Liver (tissue), 9 donors: ENCODE measurements around the gene CD8B. TPM values are rescaled to one million over a fixed set of nuclear protein-coding genes. Genes with fewer than 3 reads are reported as not detected.

Experiments
- DNase-seq: peaks from one replicate; pipeline ENCODE4 v3.0.0-alpha.2; 2017; ENCODE audit warnings: low spot score
- H3K27ac ChIP-seq, 2 donors: one replicate each; pipeline ENCODE4 v1.7.0; 2013; ENCODE audit warnings: inconsistent platforms in 2 of 2, low read length in 2 of 2, control low read depth in 1 of 2, low read depth in 1 of 2, mild to moderate bottlenecking in 1 of 2
- H3K27me3 ChIP-seq, 4 donors: one replicate each; pipeline versions ENCODE4 v1.6.1 to v1.7.0; 2013; ENCODE audit warnings: low read length in 3 of 4, inconsistent platforms in 1 of 4, mild to moderate bottlenecking in 1 of 4, moderate library complexity in 1 of 4; ENCODE audit not compliant: control insufficient read depth in 4 of 4, insufficient read depth in 4 of 4
- H3K36me3 ChIP-seq, 4 donors: one replicate each; pipeline versions ENCODE4 v1.6.1 to v1.7.0; 2013; ENCODE audit warnings: low read length in 3 of 4, mild to moderate bottlenecking in 3 of 4, low read depth in 1 of 4, moderate library complexity in 1 of 4; ENCODE audit not compliant: control insufficient read depth in 4 of 4, insufficient read depth in 3 of 4
- H3K4me1 ChIP-seq, 4 donors: one replicate each; pipeline versions ENCODE4 v1.6.1 to v1.7.0; 2013; ENCODE audit warnings: low read length in 3 of 4, mild to moderate bottlenecking in 3 of 4, moderate library complexity in 1 of 4; ENCODE audit not compliant: control insufficient read depth in 4 of 4, insufficient read depth in 4 of 4
- H3K4me3 ChIP-seq, 3 donors: one replicate each; pipeline versions ENCODE4 v1.6.1 to v1.7.0; 2013; ENCODE audit warnings: low read length in 3 of 3, control low read depth in 1 of 3, low read depth in 1 of 3, mild to moderate bottlenecking in 1 of 3
- H3K9ac ChIP-seq, 2 donors: one replicate each; pipeline ENCODE4 v1.7.0; 2013; ENCODE audit warnings: low read length in 2 of 2, mild to moderate bottlenecking in 2 of 2, moderate library complexity in 2 of 2, control low read depth in 1 of 2, low read depth in 1 of 2
- H3K9me3 ChIP-seq, 4 donors: one replicate each; pipeline versions ENCODE4 v1.6.1 to v1.7.0; 2013; ENCODE audit warnings: low read length in 3 of 4; ENCODE audit not compliant: control insufficient read depth in 4 of 4
- EGR1 ChIP-seq, 2 donors: IDR thresholded peaks; 2 replicates each; pipeline ENCODE4 v1.6.1; 2016 to 2018; ENCODE audit warnings: antibody characterized with exemption in 2 of 2, low read depth in 2 of 2
- FOXA1 ChIP-seq: IDR thresholded peaks from 2 replicates; pipeline ENCODE4 v1.6.1; 2016; ENCODE audit warnings: antibody characterized with exemption
- FOXA2 ChIP-seq: IDR thresholded peaks from 2 replicates; pipeline ENCODE4 v1.6.1; 2016; ENCODE audit warnings: antibody characterized with exemption
- GABPA ChIP-seq, 2 donors: IDR thresholded peaks in 1 of 2; conservative IDR thresholded peaks in 1 of 2; 2 replicates each; pipeline ENCODE4 v1.6.1; 2016; ENCODE audit warnings: antibody characterized with exemption in 2 of 2, mild to moderate bottlenecking in 1 of 2, moderate library complexity in 1 of 2
- HNF4A ChIP-seq, 2 donors: conservative IDR thresholded peaks; 2 replicates each; pipeline ENCODE4 v1.6.1; 2016; ENCODE audit warnings: antibody characterized with exemption in 2 of 2, mild to moderate bottlenecking in 2 of 2
- HNF4G ChIP-seq: IDR thresholded peaks from 2 replicates; pipeline ENCODE4 v1.6.1; 2016; ENCODE audit warnings: antibody characterized with exemption
- NR2F2 ChIP-seq: IDR thresholded peaks from 2 replicates; pipeline ENCODE4 v1.6.1; 2016; ENCODE audit warnings: antibody characterized with exemption
- RAD21 ChIP-seq, 2 donors: IDR thresholded peaks; 2 replicates each; pipeline ENCODE4 v1.6.1; 2016; ENCODE audit warnings: antibody characterized with exemption in 2 of 2, mild to moderate bottlenecking in 2 of 2
- RXRA ChIP-seq, 2 donors: IDR thresholded peaks; 2 replicates each; pipeline ENCODE4 v1.6.1; 2017 to 2018; ENCODE audit warnings: antibody characterized with exemption in 2 of 2, mild to moderate bottlenecking in 1 of 2
- SP1 ChIP-seq: IDR thresholded peaks from 2 replicates; pipeline ENCODE4 v1.6.1; 2018; ENCODE audit warnings: antibody characterized with exemption, mild to moderate bottlenecking
- TAF1 ChIP-seq: conservative IDR thresholded peaks from 2 replicates; pipeline ENCODE4 v1.6.1; 2016; ENCODE audit warnings: antibody characterized with exemption, mild to moderate bottlenecking
- YY1 ChIP-seq: IDR thresholded peaks from 2 replicates; pipeline ENCODE4 v1.6.1; 2016; ENCODE audit warnings: antibody characterized with exemption, mild to moderate bottlenecking
- WGBS: extraction: QIAGEN DNeasy Blood & Tissue Kit; methylation state at CpG from one replicate; pipeline ENCODE4 v1.1.7; 2013; 5-methylcytosine and 5-hydroxymethylcytosine counted together
- polyA plus RNA-seq, 2 donors: library from polyadenylated mRNA; stranded (reverse) in 1 of 2; unstranded in 1 of 2; fragments of 200-250 nt in 1 of 2; fragments of >200 nt in 1 of 2; fragmentation: Nextera tagmentation in 1 of 2; extraction: Ambion mirVana in 1 of 2; gene quantifications; one replicate each; pipeline versions ENCODE4 v1.2.1 to v1.2.3, GENCODE V29; 2013 to 2015
- total RNA-seq, 2 donors: library from RNA; depleted of rRNA; stranded (reverse); fragments of >200 nt; gene quantifications; one replicate each; pipeline ENCODE4 v1.2.3, GENCODE V29; 2014
- TF ChIP-seq, protein P1 (sequence below): IDR thresholded peaks from 2 replicates; pipeline ENCODE4 v1.6.1; 2016; ENCODE audit warnings: antibody characterized with exemption
- TF ChIP-seq, protein P2 (sequence below): IDR thresholded peaks from 2 replicates; pipeline ENCODE4 v1.6.1; 2016; ENCODE audit warnings: antibody characterized with exemption, mild to moderate bottlenecking
- TF ChIP-seq, protein P3 (sequence below): IDR thresholded peaks from 2 replicates; pipeline ENCODE4 v1.6.1; 2016; ENCODE audit warnings: antibody characterized with exemption
- TF ChIP-seq, protein P4 (sequence below): IDR thresholded peaks from 2 replicates; pipeline ENCODE4 v1.6.1; 2016; ENCODE audit warnings: antibody characterized with exemption
- donor health status: healthy.
- donor health status: healthy.
- donor health status: healthy.
- donor health status: healthy.
- donor health status: healthy.

The CD8B gene
- total and polyA plus RNA-seq, 4 donors = 0.17 to 1.0 (median 0.64) TPM

DNA sequence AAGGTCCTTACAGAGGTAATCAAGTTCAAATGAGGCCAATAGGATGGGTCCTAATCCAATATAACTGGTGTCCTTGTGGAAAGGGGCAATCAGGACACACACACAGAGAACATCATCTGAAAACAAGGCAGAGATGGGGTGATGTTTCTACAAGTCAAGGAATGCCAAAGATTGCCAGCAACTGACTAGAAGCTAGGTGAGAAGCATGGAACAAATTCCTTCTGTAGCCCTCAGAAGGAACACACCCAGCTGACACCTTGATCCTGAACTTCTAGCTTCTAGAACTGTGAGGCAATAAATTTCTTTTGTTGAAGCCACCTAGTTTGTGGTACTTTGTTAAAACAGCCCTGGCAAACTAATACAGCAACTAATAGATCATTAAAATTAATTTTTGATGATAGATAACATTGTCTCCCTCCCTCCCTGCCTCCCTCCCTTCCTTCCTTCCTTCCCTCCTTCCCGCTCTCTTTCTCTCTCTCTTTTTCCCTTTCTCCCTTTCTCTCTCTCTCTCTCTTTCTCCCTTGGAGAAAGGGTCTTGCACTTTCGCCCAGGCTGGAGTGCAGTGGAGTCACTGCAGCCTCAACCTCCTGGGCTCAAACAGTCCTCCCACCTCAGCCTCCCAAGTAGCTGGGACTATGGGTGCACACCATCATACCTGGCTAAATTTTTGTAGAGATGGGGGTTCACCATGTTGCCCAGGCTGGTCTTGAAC lies 60.7 kb downstream of the CD8B start:
- no peak for DNase-seq
- no peaks in the 10 kb centered on the region for H3K36me3 ChIP-seq
- H3K4me3 ChIP-seq = no peak overlapping the region
- H3K9me3 ChIP-seq = peaks cover 9 to 16% (median 11%) of the 10 kb centered on the region in 4 donors
- TF ChIP-seq SP1 (no peak), RAD21 (IDR thresholded peaks at IDR 0.05) (no peak), RXRA (IDR thresholded peaks at IDR 0.05) (no peak), HNF4G (no peak), TAF1 (no peak), YY1 (no peak), FOXA1 (no peak), GABPA (IDR thresholded peaks at IDR 0.05 in 1 of 2, conservative IDR thresholded peaks at IDR 0.05 in 1 of 2) (no peak), NR2F2 (no peak), HNF4A (conservative IDR thresholded peaks at IDR 0.05) (no peak)
- TF ChIP-seq, protein P1, sequence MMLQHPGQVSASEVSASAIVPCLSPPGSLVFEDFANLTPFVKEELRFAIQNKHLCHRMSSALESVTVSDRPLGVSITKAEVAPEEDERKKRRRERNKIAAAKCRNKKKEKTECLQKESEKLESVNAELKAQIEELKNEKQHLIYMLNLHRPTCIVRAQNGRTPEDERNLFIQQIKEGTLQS = no peak
- TF ChIP-seq, protein P2, sequence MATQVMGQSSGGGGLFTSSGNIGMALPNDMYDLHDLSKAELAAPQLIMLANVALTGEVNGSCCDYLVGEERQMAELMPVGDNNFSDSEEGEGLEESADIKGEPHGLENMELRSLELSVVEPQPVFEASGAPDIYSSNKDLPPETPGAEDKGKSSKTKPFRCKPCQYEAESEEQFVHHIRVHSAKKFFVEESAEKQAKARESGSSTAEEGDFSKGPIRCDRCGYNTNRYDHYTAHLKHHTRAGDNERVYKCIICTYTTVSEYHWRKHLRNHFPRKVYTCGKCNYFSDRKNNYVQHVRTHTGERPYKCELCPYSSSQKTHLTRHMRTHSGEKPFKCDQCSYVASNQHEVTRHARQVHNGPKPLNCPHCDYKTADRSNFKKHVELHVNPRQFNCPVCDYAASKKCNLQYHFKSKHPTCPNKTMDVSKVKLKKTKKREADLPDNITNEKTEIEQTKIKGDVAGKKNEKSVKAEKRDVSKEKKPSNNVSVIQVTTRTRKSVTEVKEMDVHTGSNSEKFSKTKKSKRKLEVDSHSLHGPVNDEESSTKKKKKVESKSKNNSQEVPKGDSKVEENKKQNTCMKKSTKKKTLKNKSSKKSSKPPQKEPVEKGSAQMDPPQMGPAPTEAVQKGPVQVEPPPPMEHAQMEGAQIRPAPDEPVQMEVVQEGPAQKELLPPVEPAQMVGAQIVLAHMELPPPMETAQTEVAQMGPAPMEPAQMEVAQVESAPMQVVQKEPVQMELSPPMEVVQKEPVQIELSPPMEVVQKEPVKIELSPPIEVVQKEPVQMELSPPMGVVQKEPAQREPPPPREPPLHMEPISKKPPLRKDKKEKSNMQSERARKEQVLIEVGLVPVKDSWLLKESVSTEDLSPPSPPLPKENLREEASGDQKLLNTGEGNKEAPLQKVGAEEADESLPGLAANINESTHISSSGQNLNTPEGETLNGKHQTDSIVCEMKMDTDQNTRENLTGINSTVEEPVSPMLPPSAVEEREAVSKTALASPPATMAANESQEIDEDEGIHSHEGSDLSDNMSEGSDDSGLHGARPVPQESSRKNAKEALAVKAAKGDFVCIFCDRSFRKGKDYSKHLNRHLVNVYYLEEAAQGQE = no peak
- TF ChIP-seq, protein P3, sequence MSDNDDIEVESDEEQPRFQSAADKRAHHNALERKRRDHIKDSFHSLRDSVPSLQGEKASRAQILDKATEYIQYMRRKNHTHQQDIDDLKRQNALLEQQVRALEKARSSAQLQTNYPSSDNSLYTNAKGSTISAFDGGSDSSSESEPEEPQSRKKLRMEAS = no peak
- TF ChIP-seq, protein P4, sequence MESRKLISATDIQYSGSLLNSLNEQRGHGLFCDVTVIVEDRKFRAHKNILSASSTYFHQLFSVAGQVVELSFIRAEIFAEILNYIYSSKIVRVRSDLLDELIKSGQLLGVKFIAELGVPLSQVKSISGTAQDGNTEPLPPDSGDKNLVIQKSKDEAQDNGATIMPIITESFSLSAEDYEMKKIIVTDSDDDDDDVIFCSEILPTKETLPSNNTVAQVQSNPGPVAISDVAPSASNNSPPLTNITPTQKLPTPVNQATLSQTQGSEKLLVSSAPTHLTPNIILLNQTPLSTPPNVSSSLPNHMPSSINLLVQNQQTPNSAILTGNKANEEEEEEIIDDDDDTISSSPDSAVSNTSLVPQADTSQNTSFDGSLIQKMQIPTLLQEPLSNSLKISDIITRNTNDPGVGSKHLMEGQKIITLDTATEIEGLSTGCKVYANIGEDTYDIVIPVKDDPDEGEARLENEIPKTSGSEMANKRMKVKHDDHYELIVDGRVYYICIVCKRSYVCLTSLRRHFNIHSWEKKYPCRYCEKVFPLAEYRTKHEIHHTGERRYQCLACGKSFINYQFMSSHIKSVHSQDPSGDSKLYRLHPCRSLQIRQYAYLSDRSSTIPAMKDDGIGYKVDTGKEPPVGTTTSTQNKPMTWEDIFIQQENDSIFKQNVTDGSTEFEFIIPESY = no peak
- no peaks in the 10 kb centered on the region for H3K27me3 ChIP-seq
- no peaks in the 10 kb centered on the region for H3K4me1 ChIP-seq
- no peak overlapping the region for H3K27ac ChIP-seq
- 91% methylated on average over 2 of the region's 2 CpGs for WGBS
- no peak overlapping the region for H3K9ac ChIP-seq

DNA sequence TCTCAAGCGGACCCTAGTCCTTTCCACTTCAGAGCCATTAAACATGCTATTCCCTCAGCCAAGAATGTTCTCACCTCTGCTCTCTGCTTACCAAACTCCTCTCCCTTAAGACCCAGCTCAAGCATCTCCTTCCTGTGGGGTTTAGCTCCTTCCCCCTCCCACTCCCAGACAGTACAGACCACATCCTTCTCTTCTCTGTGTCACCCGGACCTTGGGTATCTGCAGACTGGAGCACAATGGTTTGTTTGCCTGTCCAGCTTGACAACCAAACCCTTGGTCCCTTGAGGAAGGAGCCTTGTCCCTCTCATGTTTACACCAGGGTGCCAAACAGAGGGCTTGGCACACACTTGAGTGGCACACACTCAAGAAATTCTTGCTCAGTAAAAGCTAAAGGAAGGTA lies 66.8 kb downstream of the CD8B start:
- peaks cover 9 to 16% (median 11%) of the 10 kb centered on the region in 4 donors for H3K9me3 ChIP-seq
- WGBS = 84% methylated on average over 2 of the region's 2 CpGs
- no peaks in the 10 kb centered on the region for H3K36me3 ChIP-seq
- no peak overlapping the region for H3K4me3 ChIP-seq
- peaks cover 0 to 8% (median 2%) of the 10 kb centered on the region in 4 donors for H3K27me3 ChIP-seq
- H3K4me1 ChIP-seq = peaks cover 3 to 14% (median 6%) of the 10 kb centered on the region in 4 donors
- no peak overlapping the region for H3K9ac ChIP-seq
- H3K27ac ChIP-seq = no peak overlapping the region
- DNase-seq = no peak
- no peak for TF ChIP-seq HNF4A (conservative IDR thresholded peaks at IDR 0.05)
- no peak for TF ChIP-seq RXRA (IDR thresholded peaks at IDR 0.05)
- TF ChIP-seq, protein P3 = no peak
- TF ChIP-seq FOXA1 = no peak
- no peak for TF ChIP-seq YY1
- TF ChIP-seq, protein P4 = no peak
- no peak for TF ChIP-seq FOXA2
- TF ChIP-seq RAD21 (IDR thresholded peaks at IDR 0.05) = no peak
- no peak for TF ChIP-seq TAF1
- TF ChIP-seq SP1 = no peak
- TF ChIP-seq NR2F2 = no peak
- TF ChIP-seq, protein P2 = no peak
- TF ChIP-seq EGR1 (IDR thresholded peaks at IDR 0.05; ENCODE audit: low read depth in 2 of 2) = no peak
- no peak for TF ChIP-seq HNF4G
